HepG2 (cell line): Measurements from ENCODE around the gene LINGO3. TPM values are rescaled to one million over a fixed set of nuclear protein-coding genes. Genes with fewer than 3 reads are reported as not detected.

Experiments used
- BRD4 ChIP-seq: sonication (generic); formaldehyde crosslinking; IDR thresholded peaks from 2 replicates; pipeline ENCODE4 v1.4.0; 2020; ENCODE audit warnings: missing genetic modification reagents
- HNRNPUL1 ChIP-seq: fragments of 200-400 bp; formaldehyde crosslinking; IDR thresholded peaks from 2 replicates; pipeline ENCODE4 v1.6.1; 2017; ENCODE audit warnings: low read depth, mild to moderate bottlenecking, low read length, moderate library complexity
- MXD4 ChIP-seq: IDR thresholded peaks from 2 replicates; pipeline ENCODE4 v1.6.1; 2016; ENCODE audit warnings: mild to moderate bottlenecking, missing biosample characterization, missing genetic modification reagents
- THAP11 ChIP-seq: IDR thresholded peaks from 2 replicates; pipeline ENCODE4 v1.6.1; 2016; ENCODE audit warnings: missing biosample characterization, missing genetic modification reagents
- U2AF1 ChIP-seq: fragments of 200-400 bp; formaldehyde crosslinking; optimal IDR thresholded peaks from 2 replicates; pipeline ENCODE3; 2017; ENCODE audit warnings: mild to moderate bottlenecking, low read depth, low read length
- ZNF224 ChIP-seq: sonication (generic); formaldehyde crosslinking; IDR thresholded peaks from 2 replicates; pipeline ENCODE4 v1.5.0; 2020; ENCODE audit warnings: mild to moderate bottlenecking, missing genetic modification reagents
- ZNF3 ChIP-seq: IDR thresholded peaks from 2 replicates; pipeline ENCODE4 v1.7.0; 2017; ENCODE audit warnings: inconsistent platforms
- ZNF788 ChIP-seq: sonication (generic); formaldehyde crosslinking; IDR thresholded peaks from 2 replicates; pipeline ENCODE4 v1.5.0; 2020; ENCODE audit warnings: mild to moderate bottlenecking, missing genetic modification reagents, borderline replicate concordance
- polyA plus RNA-seq, 8 experiments: library from polyadenylated mRNA; depleted of rRNA in 3 of 8; stranded (reverse) in 7 of 8; unstranded in 1 of 8; fragments of >200 nt; fragmentation: Illumina TruSeq in 4 of 8; extraction: Trizol in 4 of 8; gene quantifications; 2 replicates each; pipeline versions ENCODE4 v1.2.1 to v1.2.3, GENCODE V29; 2011 to 2016; ENCODE audit warnings: low read depth in 4 of 8, missing spikeins in 1 of 8, mixed read lengths in 1 of 8; ENCODE audit not compliant: insufficient read depth in 1 of 8
- total RNA-seq, 5 experiments: library from RNA; depleted of rRNA; stranded (reverse); fragments of >200 nt; fragmentation: Illumina TruSeq; extraction: Trizol; gene quantifications; 2 replicates each; pipeline ENCODE4 v1.2.3, GENCODE V29; 2016; ENCODE audit warnings: low read depth in 1 of 5
- TF ChIP-seq, protein P1 (sequence below): sonication (generic); formaldehyde crosslinking; conservative IDR thresholded peaks from 2 replicates; pipeline ENCODE4 v1.8.1; 2023; ENCODE audit warnings: missing genetic modification reagents
- TF ChIP-seq, protein P2 (sequence below): sonication (generic); formaldehyde crosslinking; IDR thresholded peaks from 2 replicates; pipeline ENCODE4; 2020; ENCODE audit warnings: missing genetic modification reagents, mild to moderate bottlenecking, borderline replicate concordance
- TF ChIP-seq, protein P3 (sequence below): sonication (generic); formaldehyde crosslinking; IDR thresholded peaks from 2 replicates; pipeline ENCODE4 v1.4.0; 2020; ENCODE audit warnings: missing genetic modification reagents, mild to moderate bottlenecking, borderline replicate concordance
- TF ChIP-seq, protein P4 (sequence below): sonication (generic); formaldehyde crosslinking; IDR thresholded peaks from 2 replicates; pipeline ENCODE4 v1.4.0; 2020; ENCODE audit warnings: mild to moderate bottlenecking, missing genetic modification reagents, borderline replicate concordance
- TF ChIP-seq, protein P5 (sequence below), 2 experiments: sonication (generic) in 1 of 2; formaldehyde crosslinking in 1 of 2; IDR thresholded peaks; 2 replicates each; pipeline versions ENCODE4 v1.4.0 to v1.6.1; 2016 to 2020; ENCODE audit warnings: borderline replicate concordance in 1 of 2, low read depth in 1 of 2, mild to moderate bottlenecking in 1 of 2, missing genetic modification reagents in 1 of 2

Gene LINGO3
- total and polyA plus RNA-seq, 2 of the 13 experiments (the other 11 are each of a cell fraction or from before 2014, with no cell fraction given), result not detected

DNA sequence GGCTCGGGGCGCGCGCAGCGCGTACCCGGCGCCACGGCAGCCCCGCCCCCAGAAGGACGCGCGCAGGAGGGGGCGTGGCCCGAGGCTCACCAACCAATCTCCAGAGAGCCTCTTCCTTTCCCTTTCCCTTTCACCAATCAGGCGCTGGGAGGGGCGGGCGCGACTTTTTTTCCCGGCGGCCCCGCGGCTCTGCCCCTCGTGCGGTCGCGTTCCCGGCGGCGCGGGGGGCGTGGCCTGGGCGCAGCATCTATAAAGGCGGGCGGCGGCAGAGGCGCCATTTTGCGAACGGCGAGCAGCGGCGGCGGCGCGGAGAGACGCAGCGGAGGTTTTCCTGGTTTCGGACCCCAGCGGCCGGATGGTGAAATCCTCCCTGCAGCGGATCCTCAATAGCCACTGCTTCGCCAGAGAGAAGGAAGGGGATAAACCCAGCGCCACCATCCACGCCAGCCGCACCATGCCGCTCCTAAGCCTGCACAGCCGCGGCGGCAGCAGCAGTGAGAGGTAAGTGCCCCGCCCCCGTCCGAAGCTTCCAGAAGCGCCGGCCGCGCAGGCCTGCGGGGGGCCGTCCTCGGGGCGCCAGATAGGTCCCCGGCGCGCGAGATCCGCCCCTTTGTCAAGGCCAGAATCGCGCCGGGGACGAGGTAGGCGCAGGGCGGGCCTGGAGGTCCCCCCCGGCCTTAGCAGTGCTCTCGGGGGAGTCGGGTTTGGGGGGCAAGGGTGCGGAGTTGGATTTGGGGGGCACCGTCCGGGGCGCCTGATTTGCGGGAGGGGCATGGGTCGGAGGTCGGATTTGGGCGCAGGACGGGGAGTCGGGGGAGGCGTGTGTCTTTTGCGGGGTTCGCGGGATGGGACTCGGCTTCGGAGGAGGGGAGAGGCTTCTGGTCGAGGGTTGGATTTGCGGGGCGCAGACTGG lies 38.5 kb downstream of the LINGO3 start (continued):
- TF ChIP-seq, protein P1, sequence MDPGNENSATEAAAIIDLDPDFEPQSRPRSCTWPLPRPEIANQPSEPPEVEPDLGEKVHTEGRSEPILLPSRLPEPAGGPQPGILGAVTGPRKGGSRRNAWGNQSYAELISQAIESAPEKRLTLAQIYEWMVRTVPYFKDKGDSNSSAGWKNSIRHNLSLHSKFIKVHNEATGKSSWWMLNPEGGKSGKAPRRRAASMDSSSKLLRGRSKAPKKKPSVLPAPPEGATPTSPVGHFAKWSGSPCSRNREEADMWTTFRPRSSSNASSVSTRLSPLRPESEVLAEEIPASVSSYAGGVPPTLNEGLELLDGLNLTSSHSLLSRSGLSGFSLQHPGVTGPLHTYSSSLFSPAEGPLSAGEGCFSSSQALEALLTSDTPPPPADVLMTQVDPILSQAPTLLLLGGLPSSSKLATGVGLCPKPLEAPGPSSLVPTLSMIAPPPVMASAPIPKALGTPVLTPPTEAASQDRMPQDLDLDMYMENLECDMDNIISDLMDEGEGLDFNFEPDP (CRISPR knock-in tag), result no peak
- TF ChIP-seq, protein P2, sequence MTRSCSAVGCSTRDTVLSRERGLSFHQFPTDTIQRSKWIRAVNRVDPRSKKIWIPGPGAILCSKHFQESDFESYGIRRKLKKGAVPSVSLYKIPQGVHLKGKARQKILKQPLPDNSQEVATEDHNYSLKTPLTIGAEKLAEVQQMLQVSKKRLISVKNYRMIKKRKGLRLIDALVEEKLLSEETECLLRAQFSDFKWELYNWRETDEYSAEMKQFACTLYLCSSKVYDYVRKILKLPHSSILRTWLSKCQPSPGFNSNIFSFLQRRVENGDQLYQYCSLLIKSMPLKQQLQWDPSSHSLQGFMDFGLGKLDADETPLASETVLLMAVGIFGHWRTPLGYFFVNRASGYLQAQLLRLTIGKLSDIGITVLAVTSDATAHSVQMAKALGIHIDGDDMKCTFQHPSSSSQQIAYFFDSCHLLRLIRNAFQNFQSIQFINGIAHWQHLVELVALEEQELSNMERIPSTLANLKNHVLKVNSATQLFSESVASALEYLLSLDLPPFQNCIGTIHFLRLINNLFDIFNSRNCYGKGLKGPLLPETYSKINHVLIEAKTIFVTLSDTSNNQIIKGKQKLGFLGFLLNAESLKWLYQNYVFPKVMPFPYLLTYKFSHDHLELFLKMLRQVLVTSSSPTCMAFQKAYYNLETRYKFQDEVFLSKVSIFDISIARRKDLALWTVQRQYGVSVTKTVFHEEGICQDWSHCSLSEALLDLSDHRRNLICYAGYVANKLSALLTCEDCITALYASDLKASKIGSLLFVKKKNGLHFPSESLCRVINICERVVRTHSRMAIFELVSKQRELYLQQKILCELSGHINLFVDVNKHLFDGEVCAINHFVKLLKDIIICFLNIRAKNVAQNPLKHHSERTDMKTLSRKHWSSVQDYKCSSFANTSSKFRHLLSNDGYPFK, result peak; percentile 64; the same call in 1 of the 2 replicates
- peak; percentile 43 for TF ChIP-seq U2AF1
- TF ChIP-seq, protein P3, sequence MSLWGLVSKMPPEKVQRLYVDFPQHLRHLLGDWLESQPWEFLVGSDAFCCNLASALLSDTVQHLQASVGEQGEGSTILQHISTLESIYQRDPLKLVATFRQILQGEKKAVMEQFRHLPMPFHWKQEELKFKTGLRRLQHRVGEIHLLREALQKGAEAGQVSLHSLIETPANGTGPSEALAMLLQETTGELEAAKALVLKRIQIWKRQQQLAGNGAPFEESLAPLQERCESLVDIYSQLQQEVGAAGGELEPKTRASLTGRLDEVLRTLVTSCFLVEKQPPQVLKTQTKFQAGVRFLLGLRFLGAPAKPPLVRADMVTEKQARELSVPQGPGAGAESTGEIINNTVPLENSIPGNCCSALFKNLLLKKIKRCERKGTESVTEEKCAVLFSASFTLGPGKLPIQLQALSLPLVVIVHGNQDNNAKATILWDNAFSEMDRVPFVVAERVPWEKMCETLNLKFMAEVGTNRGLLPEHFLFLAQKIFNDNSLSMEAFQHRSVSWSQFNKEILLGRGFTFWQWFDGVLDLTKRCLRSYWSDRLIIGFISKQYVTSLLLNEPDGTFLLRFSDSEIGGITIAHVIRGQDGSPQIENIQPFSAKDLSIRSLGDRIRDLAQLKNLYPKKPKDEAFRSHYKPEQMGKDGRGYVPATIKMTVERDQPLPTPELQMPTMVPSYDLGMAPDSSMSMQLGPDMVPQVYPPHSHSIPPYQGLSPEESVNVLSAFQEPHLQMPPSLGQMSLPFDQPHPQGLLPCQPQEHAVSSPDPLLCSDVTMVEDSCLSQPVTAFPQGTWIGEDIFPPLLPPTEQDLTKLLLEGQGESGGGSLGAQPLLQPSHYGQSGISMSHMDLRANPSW (CRISPR knock-in tag), result 0 out of 2 replicates have a peak, but pooled peaks have one; percentile 61
- TF ChIP-seq HNRNPUL1, result peak; percentile 44; the same call in 1 of the 2 replicates
- peak; percentile 79; the same call in 1 of the 2 replicates for TF ChIP-seq ZNF788 (CRISPR knock-in tag)
- TF ChIP-seq, protein P4, sequence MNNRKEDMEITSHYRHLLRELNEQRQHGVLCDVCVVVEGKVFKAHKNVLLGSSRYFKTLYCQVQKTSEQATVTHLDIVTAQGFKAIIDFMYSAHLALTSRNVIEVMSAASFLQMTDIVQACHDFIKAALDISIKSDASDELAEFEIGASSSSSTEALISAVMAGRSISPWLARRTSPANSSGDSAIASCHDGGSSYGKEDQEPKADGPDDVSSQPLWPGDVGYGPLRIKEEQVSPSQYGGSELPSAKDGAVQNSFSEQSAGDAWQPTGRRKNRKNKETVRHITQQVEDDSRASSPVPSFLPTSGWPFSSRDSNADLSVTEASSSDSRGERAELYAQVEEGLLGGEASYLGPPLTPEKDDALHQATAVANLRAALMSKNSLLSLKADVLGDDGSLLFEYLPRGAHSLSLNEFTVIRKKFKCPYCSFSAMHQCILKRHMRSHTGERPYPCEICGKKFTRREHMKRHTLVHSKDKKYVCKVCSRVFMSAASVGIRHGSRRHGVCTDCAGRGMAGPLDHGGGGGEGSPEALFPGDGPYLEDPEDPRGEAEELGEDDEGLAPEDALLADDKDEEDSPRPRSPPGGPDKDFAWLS, result no peak
- TF ChIP-seq ZNF224 (CRISPR knock-in tag), result 0 out of 2 replicates have a peak, but pooled peaks have one; percentile 52
- TF ChIP-seq MXD4 (CRISPR knock-in tag), result peak; percentile 71; the same call in 1 of the 2 replicates
- TF ChIP-seq THAP11 (CRISPR knock-in tag), result peak; percentile 82
- TF ChIP-seq, protein P5, sequence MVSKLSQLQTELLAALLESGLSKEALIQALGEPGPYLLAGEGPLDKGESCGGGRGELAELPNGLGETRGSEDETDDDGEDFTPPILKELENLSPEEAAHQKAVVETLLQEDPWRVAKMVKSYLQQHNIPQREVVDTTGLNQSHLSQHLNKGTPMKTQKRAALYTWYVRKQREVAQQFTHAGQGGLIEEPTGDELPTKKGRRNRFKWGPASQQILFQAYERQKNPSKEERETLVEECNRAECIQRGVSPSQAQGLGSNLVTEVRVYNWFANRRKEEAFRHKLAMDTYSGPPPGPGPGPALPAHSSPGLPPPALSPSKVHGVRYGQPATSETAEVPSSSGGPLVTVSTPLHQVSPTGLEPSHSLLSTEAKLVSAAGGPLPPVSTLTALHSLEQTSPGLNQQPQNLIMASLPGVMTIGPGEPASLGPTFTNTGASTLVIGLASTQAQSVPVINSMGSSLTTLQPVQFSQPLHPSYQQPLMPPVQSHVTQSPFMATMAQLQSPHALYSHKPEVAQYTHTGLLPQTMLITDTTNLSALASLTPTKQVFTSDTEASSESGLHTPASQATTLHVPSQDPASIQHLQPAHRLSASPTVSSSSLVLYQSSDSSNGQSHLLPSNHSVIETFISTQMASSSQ (IDR thresholded peaks at IDR 0.05; ENCODE audit: low read depth), result no peak
- TF ChIP-seq, protein P5 (CRISPR knock-in tag; IDR thresholded peaks at IDR 0.05; ENCODE audit: borderline replicate concordance), result no peak
- no peak for TF ChIP-seq ZNF3
- peak; percentile 47; the same call in 1 of the 2 replicates for TF ChIP-seq BRD4 (CRISPR knock-in tag)
